Measurements from ENCODE around the gene LRRC46. TPM values are rescaled to one million over a fixed set of nuclear protein-coding genes. Genes with fewer than 3 reads are reported as not detected.

The LRRC46 gene
- total and polyA plus RNA-seq, 2 of the 13 experiments (the other 11 are each of a cell fraction or from before 2014, with no cell fraction given), result 0.09 TPM

DNA sequence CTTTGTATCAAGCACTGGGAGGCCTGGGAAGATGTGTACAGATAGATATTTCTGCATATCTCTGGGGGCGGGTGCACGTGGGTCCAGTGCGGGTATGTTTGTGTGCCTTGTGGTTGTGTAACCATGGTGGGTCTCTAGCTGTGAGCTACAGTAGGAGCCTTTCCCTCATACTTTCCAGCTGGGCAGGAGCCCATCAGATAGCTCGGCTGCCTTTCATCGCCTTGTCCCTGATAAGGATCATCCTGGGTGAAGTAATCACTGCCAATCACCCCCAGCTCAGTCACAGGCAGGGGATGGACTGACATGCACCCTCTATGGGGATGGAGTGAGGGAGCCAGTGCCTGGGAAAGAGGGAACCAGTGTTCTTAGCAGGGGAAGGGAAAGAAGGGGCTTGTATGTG is 12.8 kb downstream of the LRRC46 start (continued):
- TF ChIP-seq, protein P1, sequence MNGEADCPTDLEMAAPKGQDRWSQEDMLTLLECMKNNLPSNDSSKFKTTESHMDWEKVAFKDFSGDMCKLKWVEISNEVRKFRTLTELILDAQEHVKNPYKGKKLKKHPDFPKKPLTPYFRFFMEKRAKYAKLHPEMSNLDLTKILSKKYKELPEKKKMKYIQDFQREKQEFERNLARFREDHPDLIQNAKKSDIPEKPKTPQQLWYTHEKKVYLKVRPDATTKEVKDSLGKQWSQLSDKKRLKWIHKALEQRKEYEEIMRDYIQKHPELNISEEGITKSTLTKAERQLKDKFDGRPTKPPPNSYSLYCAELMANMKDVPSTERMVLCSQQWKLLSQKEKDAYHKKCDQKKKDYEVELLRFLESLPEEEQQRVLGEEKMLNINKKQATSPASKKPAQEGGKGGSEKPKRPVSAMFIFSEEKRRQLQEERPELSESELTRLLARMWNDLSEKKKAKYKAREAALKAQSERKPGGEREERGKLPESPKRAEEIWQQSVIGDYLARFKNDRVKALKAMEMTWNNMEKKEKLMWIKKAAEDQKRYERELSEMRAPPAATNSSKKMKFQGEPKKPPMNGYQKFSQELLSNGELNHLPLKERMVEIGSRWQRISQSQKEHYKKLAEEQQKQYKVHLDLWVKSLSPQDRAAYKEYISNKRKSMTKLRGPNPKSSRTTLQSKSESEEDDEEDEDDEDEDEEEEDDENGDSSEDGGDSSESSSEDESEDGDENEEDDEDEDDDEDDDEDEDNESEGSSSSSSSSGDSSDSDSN (CRISPR knock-in tag; IDR thresholded peaks at IDR 0.05), result peak; percentile 43; the same call in 1 of the 2 replicates
- peak; percentile 26; the same call in 1 of the 2 replicates for TF ChIP-seq ZNF350 (CRISPR knock-in tag; IDR thresholded peaks at IDR 0.05; ENCODE audit: borderline replicate concordance, low read depth)
- TF ChIP-seq ZBTB42 (CRISPR knock-in tag; IDR thresholded peaks at IDR 0.05), result no peak
- peak; percentile 57 for TF ChIP-seq TEAD3 (CRISPR knock-in tag; optimal IDR thresholded peaks at IDR 0.05; ENCODE audit: borderline replicate concordance)
- no peak for TF ChIP-seq POLR2A (IDR thresholded peaks at IDR 0.05; ENCODE audit: insufficient read depth in 1 of 2, low read depth in 2 of 2, low read length in 2 of 2)
- TF ChIP-seq, protein P2, sequence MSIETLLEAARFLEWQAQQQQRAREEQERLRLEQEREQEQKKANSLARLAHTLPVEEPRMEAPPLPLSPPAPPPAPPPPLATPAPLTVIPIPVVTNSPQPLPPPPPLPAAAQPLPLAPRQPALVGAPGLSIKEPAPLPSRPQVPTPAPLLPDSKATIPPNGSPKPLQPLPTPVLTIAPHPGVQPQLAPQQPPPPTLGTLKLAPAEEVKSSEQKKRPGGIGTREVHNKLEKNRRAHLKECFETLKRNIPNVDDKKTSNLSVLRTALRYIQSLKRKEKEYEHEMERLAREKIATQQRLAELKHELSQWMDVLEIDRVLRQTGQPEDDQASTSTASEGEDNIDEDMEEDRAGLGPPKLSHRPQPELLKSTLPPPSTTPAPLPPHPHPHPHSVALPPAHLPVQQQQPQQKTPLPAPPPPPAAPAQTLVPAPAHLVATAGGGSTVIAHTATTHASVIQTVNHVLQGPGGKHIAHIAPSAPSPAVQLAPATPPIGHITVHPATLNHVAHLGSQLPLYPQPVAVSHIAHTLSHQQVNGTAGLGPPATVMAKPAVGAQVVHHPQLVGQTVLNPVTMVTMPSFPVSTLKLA (IDR thresholded peaks at IDR 0.05), result peak; percentile 26; the same call in 1 of the 2 replicates
- no peak for TF ChIP-seq ZNF124 (CRISPR knock-in tag; IDR thresholded peaks at IDR 0.05)
- peak; percentile 46; the same call in 1 of the 3 replicates for TF ChIP-seq MXI1 (IDR thresholded peaks at IDR 0.05; ENCODE audit: borderline replicate concordance, low read depth, low read length)
- no peak for TF ChIP-seq ARNT (IDR thresholded peaks at IDR 0.05)
- no peak for TF ChIP-seq ZNF577 (CRISPR knock-in tag; IDR thresholded peaks at IDR 0.05; ENCODE audit: borderline replicate concordance, low read depth)
- TF ChIP-seq TBX2 (CRISPR knock-in tag; IDR thresholded peaks at IDR 0.05; ENCODE audit: borderline replicate concordance), result peak; percentile 23; the same call in 1 of the 2 replicates
- TF ChIP-seq KLF16 (CRISPR knock-in tag; IDR thresholded peaks at IDR 0.05), result peak in 1 of 2 experiments; percentile 17; a peak in 1 of 4 replicates
- TF ChIP-seq, protein P3, sequence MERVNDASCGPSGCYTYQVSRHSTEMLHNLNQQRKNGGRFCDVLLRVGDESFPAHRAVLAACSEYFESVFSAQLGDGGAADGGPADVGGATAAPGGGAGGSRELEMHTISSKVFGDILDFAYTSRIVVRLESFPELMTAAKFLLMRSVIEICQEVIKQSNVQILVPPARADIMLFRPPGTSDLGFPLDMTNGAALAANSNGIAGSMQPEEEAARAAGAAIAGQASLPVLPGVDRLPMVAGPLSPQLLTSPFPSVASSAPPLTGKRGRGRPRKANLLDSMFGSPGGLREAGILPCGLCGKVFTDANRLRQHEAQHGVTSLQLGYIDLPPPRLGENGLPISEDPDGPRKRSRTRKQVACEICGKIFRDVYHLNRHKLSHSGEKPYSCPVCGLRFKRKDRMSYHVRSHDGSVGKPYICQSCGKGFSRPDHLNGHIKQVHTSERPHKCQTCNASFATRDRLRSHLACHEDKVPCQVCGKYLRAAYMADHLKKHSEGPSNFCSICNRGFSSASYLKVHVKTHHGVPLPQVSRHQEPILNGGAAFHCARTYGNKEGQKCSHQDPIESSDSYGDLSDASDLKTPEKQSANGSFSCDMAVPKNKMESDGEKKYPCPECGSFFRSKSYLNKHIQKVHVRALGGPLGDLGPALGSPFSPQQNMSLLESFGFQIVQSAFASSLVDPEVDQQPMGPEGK (CRISPR knock-in tag; IDR thresholded peaks at IDR 0.05), result peak; percentile 46
- TF ChIP-seq ZNF546 (CRISPR knock-in tag; conservative IDR thresholded peaks at IDR 0.05), result no peak
- TF ChIP-seq CEBPG (CRISPR knock-in tag; IDR thresholded peaks at IDR 0.05), result peak; percentile 58
- TF ChIP-seq HNF4A (CRISPR knock-in tag; IDR thresholded peaks at IDR 0.05), result 0 out of 2 replicates have a peak, but pooled peaks have one; percentile 11
- TF ChIP-seq ZNF264 (CRISPR knock-in tag; IDR thresholded peaks at IDR 0.05), result no peak
- TF ChIP-seq SOX5 (CRISPR knock-in tag; IDR thresholded peaks at IDR 0.05; ENCODE audit: borderline replicate concordance), result peak; percentile 21; the same call in 1 of the 2 replicates
- TF ChIP-seq TCF7 (IDR thresholded peaks at IDR 0.05; ENCODE audit: low read depth), result 0 out of 2 replicates have a peak, but pooled peaks have one; percentile 15
- TF ChIP-seq, protein P4, sequence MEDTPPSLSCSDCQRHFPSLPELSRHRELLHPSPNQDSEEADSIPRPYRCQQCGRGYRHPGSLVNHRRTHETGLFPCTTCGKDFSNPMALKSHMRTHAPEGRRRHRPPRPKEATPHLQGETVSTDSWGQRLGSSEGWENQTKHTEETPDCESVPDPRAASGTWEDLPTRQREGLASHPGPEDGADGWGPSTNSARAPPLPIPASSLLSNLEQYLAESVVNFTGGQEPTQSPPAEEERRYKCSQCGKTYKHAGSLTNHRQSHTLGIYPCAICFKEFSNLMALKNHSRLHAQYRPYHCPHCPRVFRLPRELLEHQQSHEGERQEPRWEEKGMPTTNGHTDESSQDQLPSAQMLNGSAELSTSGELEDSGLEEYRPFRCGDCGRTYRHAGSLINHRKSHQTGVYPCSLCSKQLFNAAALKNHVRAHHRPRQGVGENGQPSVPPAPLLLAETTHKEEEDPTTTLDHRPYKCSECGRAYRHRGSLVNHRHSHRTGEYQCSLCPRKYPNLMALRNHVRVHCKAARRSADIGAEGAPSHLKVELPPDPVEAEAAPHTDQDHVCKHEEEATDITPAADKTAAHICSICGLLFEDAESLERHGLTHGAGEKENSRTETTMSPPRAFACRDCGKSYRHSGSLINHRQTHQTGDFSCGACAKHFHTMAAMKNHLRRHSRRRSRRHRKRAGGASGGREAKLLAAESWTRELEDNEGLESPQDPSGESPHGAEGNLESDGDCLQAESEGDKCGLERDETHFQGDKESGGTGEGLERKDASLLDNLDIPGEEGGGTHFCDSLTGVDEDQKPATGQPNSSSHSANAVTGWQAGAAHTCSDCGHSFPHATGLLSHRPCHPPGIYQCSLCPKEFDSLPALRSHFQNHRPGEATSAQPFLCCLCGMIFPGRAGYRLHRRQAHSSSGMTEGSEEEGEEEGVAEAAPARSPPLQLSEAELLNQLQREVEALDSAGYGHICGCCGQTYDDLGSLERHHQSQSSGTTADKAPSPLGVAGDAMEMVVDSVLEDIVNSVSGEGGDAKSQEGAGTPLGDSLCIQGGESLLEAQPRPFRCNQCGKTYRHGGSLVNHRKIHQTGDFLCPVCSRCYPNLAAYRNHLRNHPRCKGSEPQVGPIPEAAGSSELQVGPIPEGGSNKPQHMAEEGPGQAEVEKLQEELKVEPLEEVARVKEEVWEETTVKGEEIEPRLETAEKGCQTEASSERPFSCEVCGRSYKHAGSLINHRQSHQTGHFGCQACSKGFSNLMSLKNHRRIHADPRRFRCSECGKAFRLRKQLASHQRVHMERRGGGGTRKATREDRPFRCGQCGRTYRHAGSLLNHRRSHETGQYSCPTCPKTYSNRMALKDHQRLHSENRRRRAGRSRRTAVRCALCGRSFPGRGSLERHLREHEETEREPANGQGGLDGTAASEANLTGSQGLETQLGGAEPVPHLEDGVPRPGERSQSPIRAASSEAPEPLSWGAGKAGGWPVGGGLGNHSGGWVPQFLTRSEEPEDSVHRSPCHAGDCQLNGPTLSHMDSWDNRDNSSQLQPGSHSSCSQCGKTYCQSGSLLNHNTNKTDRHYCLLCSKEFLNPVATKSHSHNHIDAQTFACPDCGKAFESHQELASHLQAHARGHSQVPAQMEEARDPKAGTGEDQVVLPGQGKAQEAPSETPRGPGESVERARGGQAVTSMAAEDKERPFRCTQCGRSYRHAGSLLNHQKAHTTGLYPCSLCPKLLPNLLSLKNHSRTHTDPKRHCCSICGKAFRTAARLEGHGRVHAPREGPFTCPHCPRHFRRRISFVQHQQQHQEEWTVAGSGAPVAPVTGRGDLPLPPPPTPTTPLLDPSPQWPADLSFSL (CRISPR knock-in tag; IDR thresholded peaks at IDR 0.05), result peak; percentile 85

All from HepG2 (cell line).